ENCODE data around the gene ADGRL1.

Gene ADGRL1

GRCh38 chr19:14155371-14155770 is 50.6 kb downstream of the ADGRL1 start:
- no peak overlapping the region for H3K27ac ChIP-seq (replicated peaks)
- H3K4me3 ChIP-seq (replicated peaks; ENCODE audit: insufficient read depth, low read length), result no peak overlapping the region
- peaks cover 3% of the 10 kb centered on the region for H3K27me3 ChIP-seq (ENCODE audit: insufficient read depth, poor library complexity, severe bottlenecking)
- no peak for DNase-seq (ENCODE audit: low read depth in 1 of 2, low spot score in 1 of 2)
- TF ChIP-seq GABPA (IDR thresholded peaks at IDR 0.05; ENCODE audit: low read depth), result no peak
- no peak for TF ChIP-seq CTCF (IDR thresholded peaks at IDR 0.05; ENCODE audit: insufficient read depth, low read length)
- TF ChIP-seq REST (IDR thresholded peaks at IDR 0.05; ENCODE audit: insufficient replicate concordance, low read depth), result no peak
- no peak for TF ChIP-seq POLR2AphosphoS5 (IDR thresholded peaks at IDR 0.05; ENCODE audit: low read depth)
- no peak for TF ChIP-seq SPI1 (IDR thresholded peaks at IDR 0.05; ENCODE audit: borderline replicate concordance, low read depth)

- Histone ChIP-seq H3K4me3 (replicated peaks; ENCODE audit: insufficient read depth, low read length) (no peak overlapping the region), H3K27me3 (ENCODE audit: insufficient read depth, poor library complexity, severe bottlenecking) (no peaks in the 10 kb centered on the region), H3K27ac (replicated peaks) (no peak overlapping the region)
- DNase-seq (ENCODE audit: low read depth in 1 of 2, low spot score in 1 of 2), result no peak
- TF ChIP-seq POLR2AphosphoS5 (IDR thresholded peaks at IDR 0.05; ENCODE audit: low read depth), result no peak
- TF ChIP-seq GABPA (IDR thresholded peaks at IDR 0.05; ENCODE audit: low read depth), result no peak
- no peak for TF ChIP-seq SPI1 (IDR thresholded peaks at IDR 0.05; ENCODE audit: borderline replicate concordance, low read depth)
- no peak for TF ChIP-seq REST (IDR thresholded peaks at IDR 0.05; ENCODE audit: insufficient replicate concordance, low read depth)
- no peak for TF ChIP-seq CTCF (IDR thresholded peaks at IDR 0.05; ENCODE audit: insufficient read depth, low read length)
Measured at GRCh38 chr19:14152713-14153112, 53.3 kb downstream of the ADGRL1 start.

GRCh38 chr19:14150770-14151661 is 55.0 kb downstream of the ADGRL1 start:
- Histone ChIP-seq H3K4me3 (replicated peaks; ENCODE audit: insufficient read depth, low read length) (no peak overlapping the region), H3K27ac (replicated peaks) (no peak overlapping the region), H3K27me3 (ENCODE audit: insufficient read depth, poor library complexity, severe bottlenecking) (no peaks in the 10 kb centered on the region)
- no peak for DNase-seq (ENCODE audit: low read depth in 1 of 2, low spot score in 1 of 2)
- no peak for TF ChIP-seq CTCF (IDR thresholded peaks at IDR 0.05; ENCODE audit: insufficient read depth, low read length)

All from HL-60 (cell line).